HEK293T (cell line): ENCODE results near the gene NEK6.

ENCODE experiments used
- CTCF ChIA-PET: fragments of 350-600 bp; formaldehyde crosslinking; extraction: SDS; loops from one replicate; lab custom pipeline; 2021; ENCODE audit warnings: antibody characterized with exemption, inconsistent platforms; lab: Yijun Ruan, JAX
- POLR2A ChIA-PET: fragments of 350-600 bp; formaldehyde crosslinking; extraction: SDS; loops from one replicate; lab custom pipeline; 2020; ENCODE audit warnings: antibody characterized with exemption, inconsistent platforms; lab: Yijun Ruan, JAX
- DNase-seq: peaks from one replicate; pipeline ENCODE4 v3.0.0; 2012; ENCODE audit warnings: mixed read lengths; ENCODE audit errors: extremely low spot score
- ARNT ChIP-seq: fragments of 450-650 bp; IDR thresholded peaks from 2 replicates; pipeline ENCODE4 v1.6.1; 2017; ENCODE audit warnings: mild to moderate bottlenecking
- BHLHE40 ChIP-seq: fragments of 450-650 bp; IDR thresholded peaks from 2 replicates; pipeline ENCODE4 v1.6.1; 2016; ENCODE audit warnings: mild to moderate bottlenecking, moderate library complexity, borderline replicate concordance
- CTBP1 ChIP-seq: fragments of 450-650 bp; IDR thresholded peaks from 2 replicates; pipeline ENCODE4 v1.6.1; 2016; ENCODE audit warnings: borderline replicate concordance
- ELF4 ChIP-seq: fragments of 450-650 bp; IDR thresholded peaks from 2 replicates; pipeline ENCODE4 v1.6.1; 2017; ENCODE audit warnings: antibody characterized with exemption
- FOXA1 ChIP-seq: fragments of 450-650 bp; IDR thresholded peaks from 2 replicates; pipeline ENCODE4 v1.6.1; 2016; ENCODE audit warnings: mild to moderate bottlenecking
- FOXK2 ChIP-seq: fragments of 450-650 bp; IDR thresholded peaks from 2 replicates; pipeline ENCODE4 v1.6.1; 2016; ENCODE audit warnings: mild to moderate bottlenecking
- FOXM1 ChIP-seq: fragments of 450-650 bp; IDR thresholded peaks from 2 replicates; pipeline ENCODE4 v1.6.1; 2017; ENCODE audit warnings: mild to moderate bottlenecking, borderline replicate concordance
- HDGF ChIP-seq: fragments of 450-650 bp; IDR thresholded peaks from 2 replicates; pipeline ENCODE4 v1.6.1; 2017; ENCODE audit warnings: antibody characterized with exemption, borderline replicate concordance
- L3MBTL2 ChIP-seq: fragments of 450-650 bp; conservative IDR thresholded peaks from 2 replicates; pipeline ENCODE4 v1.6.1; 2016; ENCODE audit warnings: mild to moderate bottlenecking
- LEF1 ChIP-seq: fragments of 450-650 bp; IDR thresholded peaks from 2 replicates; pipeline ENCODE4 v1.6.1; 2017; ENCODE audit warnings: mild to moderate bottlenecking, borderline replicate concordance
- NFRKB ChIP-seq: fragments of 450-650 bp; IDR thresholded peaks from 2 replicates; pipeline ENCODE4 v1.6.1; 2016; ENCODE audit warnings: mild to moderate bottlenecking, moderate library complexity
- SP1 ChIP-seq: fragments of 450-650 bp; IDR thresholded peaks from 2 replicates; pipeline ENCODE4 v1.6.1; 2017
- SUZ12 ChIP-seq: fragments of 450-650 bp; IDR thresholded peaks from 2 replicates; pipeline ENCODE4 v1.6.1; 2016; ENCODE audit warnings: mild to moderate bottlenecking
- TARDBP ChIP-seq: fragments of 450-650 bp; IDR thresholded peaks from 2 replicates; pipeline ENCODE4 v1.6.1; 2016
- ZNF384 ChIP-seq: fragments of 450-650 bp; IDR thresholded peaks from 2 replicates; pipeline ENCODE4 v1.6.1; 2016
- TF ChIP-seq, protein P1 (sequence below): fragments of 450-650 bp; IDR thresholded peaks from 2 replicates; pipeline ENCODE4 v1.6.1; 2016

The NEK6 gene

DNA sequence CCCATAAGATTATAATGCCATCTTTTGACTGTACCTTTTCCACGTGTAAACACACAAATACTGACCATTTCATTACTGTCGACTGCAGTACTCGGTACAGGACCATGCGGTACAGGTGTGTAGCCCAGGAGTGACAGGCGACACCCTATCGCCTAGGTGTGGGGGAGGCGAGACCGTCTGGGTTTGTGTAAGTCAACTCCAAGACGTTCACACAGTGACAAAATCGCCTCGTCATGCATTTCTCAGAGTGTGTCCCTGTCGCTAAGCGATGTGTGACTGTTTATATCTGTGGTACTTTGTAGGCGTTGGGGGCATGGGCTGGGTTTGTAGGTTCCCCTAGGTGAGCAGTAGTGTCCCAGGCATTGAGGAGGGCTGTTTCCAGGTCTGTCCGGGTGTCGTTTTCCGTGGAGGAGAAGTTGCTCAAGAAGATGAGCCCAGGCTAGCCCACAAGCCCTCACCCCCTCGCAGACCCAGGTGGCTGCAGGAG lies 20.3 kb downstream of the NEK6 start:
- CTCF ChIA-PET: interaction anchor here (0.6 kb wide), 1 partner anchor 117 kb away, joined by 4 read pairs; no protein-coding TSS in a partner anchor
- POLR2A ChIA-PET: no interaction called here
- TF ChIP-seq L3MBTL2 (no peak), FOXM1 (no peak), ELF4 (no peak), BHLHE40 (no peak), NFRKB (no peak), ARNT (no peak), TARDBP (no peak), SP1 (no peak), LEF1 (no peak), FOXA1 (no peak), ZNF384 (no peak), SUZ12 (no peak), HDGF (no peak), CTBP1 (no peak), FOXK2 (no peak)
- TF ChIP-seq, protein P1, sequence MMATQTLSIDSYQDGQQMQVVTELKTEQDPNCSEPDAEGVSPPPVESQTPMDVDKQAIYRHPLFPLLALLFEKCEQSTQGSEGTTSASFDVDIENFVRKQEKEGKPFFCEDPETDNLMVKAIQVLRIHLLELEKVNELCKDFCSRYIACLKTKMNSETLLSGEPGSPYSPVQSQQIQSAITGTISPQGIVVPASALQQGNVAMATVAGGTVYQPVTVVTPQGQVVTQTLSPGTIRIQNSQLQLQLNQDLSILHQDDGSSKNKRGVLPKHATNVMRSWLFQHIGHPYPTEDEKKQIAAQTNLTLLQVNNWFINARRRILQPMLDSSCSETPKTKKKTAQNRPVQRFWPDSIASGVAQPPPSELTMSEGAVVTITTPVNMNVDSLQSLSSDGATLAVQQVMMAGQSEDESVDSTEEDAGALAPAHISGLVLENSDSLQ: no peak
- no peak for DNase-seq

DNA sequence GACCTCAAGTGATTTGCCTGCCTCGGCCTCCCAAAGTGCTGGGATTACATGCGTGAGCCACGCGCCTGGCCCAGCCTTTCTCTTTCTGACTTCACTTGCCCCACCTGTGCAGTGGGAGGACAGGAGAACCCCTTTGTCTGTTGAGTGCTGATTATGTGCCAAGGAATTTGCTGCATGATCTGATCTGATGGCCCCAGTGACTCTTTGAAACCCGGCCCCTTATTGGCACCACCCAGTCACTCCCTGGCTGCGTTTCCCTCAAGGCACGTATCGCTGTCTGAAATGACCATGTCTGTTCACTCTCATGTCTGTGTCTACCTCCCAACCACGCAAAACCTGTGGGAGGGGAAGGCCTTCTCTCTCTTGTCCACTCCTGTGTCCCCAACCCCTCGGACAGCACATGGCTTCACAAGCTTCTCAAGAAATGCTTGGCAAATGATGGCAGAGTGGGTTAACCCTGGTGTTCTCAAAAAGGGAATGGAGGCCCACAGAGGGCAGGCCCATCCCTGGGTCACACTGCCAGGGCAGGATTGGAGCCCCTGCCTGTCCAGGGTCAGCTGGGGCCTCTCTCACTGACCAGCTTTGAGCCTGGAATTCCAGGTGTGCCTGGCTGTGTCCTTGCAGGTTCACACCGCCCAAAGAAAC lies 21.9 kb downstream of the NEK6 start:
- POLR2A ChIA-PET: no interaction called here
- TF ChIP-seq FOXK2 (no peak), CTBP1 (no peak), FOXM1 (no peak), BHLHE40 (no peak), LEF1 (no peak), TARDBP (no peak), NFRKB (no peak), FOXA1 (no peak), ARNT (no peak), SUZ12 (no peak), HDGF (no peak), SP1 (no peak), L3MBTL2 (no peak), ELF4 (no peak), ZNF384 (no peak)
- TF ChIP-seq, protein P1: no peak
- DNase-seq: no peak
- CTCF ChIA-PET: no interaction called here

DNA sequence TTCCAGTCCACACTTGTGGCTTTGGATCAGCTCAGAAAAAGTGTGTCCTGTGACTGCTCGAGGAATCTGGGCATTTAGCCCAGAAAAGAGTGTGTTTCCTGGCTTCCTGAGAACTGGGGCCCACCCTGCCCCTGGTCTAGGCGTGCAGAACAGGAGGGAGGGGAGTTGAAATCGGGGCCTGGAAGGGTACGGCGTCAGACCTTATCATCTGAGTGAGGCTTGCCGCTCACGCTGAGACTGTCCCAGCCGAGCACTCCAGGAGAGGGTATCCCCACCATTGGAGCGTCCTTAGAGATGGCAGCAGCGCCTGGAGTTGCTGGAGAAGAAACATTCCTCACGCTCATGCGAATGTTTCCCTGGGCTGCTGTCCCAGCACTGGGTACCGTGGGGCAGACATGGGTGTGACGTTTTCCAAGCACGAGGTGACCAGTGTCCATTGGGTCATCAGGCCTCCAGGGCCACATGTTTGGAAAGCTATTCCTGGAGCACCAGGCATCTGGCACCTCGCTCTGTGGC lies 22.5 kb downstream of the NEK6 start:
- ChIA-PET POLR2A (no interaction called here), CTCF (no interaction called here)
- no peak for DNase-seq
- TF ChIP-seq ELF4 (no peak), HDGF (no peak), FOXM1 (no peak), TARDBP (no peak), CTBP1 (no peak), ARNT (no peak), NFRKB (no peak), ZNF384 (no peak), BHLHE40 (no peak), LEF1 (no peak), FOXA1 (no peak), SUZ12 (no peak), FOXK2 (no peak), SP1 (no peak), L3MBTL2 (no peak)
- TF ChIP-seq, protein P1: no peak

DNA sequence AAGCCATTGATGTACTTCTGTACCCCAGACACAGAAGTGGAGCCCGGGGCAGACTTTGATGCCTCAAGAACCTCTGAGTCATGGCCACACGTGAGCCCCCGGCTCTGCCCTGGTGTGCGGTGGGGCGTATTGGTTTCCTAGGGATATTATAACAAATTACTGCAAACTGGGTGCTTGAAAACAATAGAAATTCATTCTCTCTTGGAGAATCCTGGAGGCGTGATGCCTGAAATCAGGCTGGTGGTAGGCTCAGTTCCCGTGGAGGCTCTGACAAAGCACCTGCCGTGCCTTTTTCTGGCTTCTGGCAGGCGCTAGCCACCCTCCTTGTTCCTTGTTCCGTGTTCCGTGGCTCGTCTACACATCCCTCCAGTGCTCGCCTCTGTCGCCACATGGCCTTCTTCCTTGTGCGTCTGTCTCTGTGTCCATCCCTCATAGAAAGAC lies 24.2 kb downstream of the NEK6 start:
- no peak for DNase-seq
- CTCF ChIA-PET: no interaction called here
- POLR2A ChIA-PET: no interaction called here
- TF ChIP-seq ZNF384 (no peak), HDGF (no peak), FOXA1 (no peak), FOXK2 (no peak), SUZ12 (no peak), ARNT (no peak), FOXM1 (no peak), ELF4 (no peak), LEF1 (no peak), L3MBTL2 (no peak), BHLHE40 (no peak), TARDBP (no peak), NFRKB (no peak), SP1 (no peak), CTBP1 (no peak)
- TF ChIP-seq, protein P1: no peak
